Measurements from ENCODE around the gene RNF213.

Gene RNF213

DNA sequence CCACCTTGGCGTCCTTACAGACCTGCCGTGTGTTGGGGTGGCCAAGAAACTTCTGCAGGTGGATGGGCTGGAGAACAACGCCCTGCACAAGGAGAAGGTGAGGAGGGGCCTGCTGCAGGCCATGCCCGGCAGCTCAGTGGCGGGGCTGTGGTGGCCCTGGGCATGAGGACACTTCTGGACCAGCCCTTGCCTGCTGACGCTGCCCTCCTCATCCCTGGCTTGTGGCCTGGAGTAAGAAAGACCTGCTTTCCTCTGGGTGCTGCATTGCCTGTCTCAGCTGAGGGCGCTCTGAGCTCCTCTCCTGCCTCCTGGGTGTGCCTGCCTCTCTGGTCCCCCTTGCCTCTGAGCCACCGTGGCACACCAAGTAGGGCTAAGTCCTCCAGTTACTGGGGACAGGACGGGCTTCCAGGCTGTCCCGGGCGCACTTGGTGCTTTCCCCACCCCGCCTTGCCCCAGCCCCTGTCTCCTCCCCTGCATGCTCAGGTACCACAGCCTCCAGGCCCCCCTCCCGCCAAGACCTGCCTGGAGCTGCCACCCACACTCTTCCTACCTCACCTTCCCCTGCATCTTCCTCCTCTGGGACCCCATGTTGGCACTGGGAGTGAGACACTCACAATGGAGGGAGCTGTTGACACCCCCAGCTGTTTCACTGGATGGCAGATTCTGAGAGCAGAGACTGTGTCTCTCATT, 163.0 kb downstream of the RNF213 start:
- no peak for DNase-seq

GRCh38 chr17:80424261-80424660, 163.6 kb downstream of the RNF213 start:
- no peak for DNase-seq

DNA sequence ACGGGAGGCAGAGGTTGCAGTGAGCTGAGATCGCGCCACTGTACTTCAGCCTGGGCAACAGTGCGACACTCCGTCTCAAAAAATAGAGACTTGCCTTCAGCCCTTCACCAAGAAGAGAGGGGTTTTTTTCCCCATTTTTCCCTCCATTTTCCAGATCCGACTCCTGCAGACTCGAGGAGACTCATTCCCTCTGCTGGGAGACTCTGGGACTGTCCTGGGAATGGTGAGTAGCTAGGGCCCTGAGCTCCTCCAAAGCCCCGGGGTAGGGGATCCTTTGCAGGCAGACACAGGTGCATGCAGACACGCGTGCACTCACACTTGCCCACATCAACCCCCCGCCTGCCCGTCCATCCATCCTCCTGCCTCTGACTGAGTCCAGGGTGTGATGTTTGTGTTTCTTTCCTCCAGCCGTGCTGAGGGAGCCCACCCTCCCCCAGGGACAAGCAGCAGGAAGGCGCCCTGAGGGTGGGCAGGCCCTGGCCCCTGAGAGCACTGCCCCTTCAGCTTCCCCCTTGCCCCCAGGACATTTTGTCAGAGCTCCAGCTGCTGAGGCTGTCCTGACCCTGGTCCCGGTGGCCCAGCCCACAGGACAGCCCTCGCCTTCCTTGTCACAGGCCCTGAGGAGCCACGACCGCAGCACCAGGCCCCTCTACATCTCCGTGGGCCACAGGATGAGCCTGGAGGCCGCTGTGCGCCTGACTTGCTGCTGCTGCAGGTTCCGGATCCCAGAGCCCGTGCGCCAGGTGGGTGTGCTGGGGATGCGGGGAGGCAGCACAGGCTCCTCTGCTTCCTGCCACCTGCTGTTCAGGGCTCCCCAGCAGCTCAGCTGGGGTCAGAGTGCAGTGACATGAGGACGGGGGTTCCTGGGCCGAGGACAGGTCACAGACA, 164.5 kb downstream of the RNF213 start:
- DNase-seq = no peak

- DNase-seq = no peak
Observed at GRCh38 chr17:80425835-80426426, 165.3 kb downstream of the RNF213 start.

DNA sequence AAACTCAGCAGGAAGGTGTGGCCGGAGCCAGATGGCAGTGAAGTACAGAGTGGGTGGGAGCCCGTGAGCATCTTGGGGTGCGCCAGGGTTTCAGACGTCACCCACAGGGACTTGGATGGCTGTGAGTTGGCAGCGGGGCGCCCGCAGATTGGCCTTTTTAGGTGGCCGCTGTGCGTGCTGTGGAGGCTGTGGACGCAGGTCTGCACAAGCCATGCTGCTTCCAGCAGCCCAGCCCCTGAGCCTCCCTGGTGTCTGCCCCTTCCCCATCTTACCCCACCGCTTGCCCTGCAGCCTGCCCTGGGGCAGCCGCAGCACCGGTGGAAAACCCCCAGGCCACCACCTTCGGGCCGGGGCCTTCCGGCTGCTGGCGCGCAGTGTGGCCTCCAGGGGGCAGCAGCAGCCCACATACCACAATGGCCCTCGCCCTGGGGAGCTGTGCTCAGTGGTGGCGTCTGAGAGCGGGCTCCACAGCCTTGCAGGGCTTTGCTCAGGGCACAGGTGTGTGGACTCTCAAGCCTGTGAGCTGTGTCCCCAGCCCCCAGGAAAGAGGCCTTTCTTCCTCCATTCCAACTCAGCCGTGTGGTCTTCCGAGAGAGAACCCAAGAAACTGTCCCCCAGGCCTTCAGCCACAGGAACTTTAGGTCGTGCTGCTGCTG, 166.1 kb downstream of the RNF213 start:
- peak; percentile 10 for DNase-seq

- no peak for DNase-seq
Observed at GRCh38 chr17:80427366-80428282, 167.0 kb downstream of the RNF213 start.

DNA sequence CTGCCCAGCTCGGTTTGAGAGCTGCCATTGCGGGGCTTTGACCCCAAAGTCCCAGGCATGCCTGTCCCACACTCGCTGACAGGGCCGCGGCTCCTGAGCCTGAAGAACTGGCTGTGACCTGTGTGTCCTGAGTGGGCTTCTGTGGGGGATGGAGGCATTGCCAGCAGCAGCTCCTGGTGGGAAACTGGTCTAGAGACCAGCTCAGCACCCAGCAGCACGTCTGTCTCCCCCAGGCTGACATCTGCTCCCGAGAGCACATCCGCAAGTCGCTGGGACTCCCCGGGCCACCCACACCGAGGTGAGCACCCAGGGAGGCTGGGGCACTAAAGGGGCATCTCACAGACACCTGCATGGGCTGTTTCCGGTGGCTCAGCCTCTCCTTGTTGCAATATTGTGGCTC, 167.7 kb downstream of the RNF213 start:
- no peak for DNase-seq

- no peak for DNase-seq
Observed at GRCh38 chr17:80428796-80429195, 168.1 kb downstream of the RNF213 start.

DNA sequence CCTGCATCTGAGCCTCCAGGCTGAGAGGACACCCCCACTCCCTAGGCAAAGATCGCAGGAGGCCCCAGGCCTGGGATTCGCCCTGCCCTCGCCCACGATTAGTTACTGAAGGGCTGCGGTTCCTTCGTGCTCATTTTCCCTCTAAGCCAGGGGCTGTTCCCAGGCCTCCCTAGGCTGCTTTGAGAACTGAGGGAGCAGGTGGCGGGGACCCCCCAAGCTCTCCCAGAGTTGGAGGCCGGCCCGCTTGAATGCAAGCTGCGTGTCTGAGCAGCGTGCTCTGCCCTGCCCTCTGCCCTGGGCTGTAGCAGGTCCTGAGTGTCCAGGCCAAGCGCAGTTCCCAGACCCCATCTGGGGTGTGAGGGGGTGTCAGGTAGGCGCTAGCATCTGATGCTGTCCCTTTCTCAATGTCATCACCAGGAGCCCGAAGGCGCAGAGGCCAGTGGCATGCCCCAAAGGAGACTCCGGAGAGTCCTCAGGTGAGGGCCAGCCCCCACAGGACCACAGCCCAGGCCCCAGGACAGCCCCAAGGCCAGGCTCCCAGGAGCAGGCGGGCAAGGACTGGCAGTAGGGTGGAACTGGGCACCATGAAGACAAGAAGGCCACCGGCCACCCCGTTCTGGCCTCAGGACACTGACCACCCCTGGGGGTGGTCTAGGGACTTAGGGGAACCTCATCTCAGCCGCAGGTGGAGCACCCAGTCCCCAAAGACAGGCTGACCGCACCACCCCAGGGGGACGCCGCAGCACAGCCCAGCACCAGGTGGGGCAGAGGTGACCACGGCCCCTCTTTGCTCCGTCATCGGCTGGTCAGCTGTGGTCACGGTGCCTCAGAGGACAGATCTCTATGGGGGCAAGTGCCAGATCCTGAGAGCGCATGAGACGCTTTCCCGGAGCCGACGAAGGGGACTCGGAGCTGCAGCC, 169.0 kb downstream of the RNF213 start:
- DNase-seq = no peak

DNA sequence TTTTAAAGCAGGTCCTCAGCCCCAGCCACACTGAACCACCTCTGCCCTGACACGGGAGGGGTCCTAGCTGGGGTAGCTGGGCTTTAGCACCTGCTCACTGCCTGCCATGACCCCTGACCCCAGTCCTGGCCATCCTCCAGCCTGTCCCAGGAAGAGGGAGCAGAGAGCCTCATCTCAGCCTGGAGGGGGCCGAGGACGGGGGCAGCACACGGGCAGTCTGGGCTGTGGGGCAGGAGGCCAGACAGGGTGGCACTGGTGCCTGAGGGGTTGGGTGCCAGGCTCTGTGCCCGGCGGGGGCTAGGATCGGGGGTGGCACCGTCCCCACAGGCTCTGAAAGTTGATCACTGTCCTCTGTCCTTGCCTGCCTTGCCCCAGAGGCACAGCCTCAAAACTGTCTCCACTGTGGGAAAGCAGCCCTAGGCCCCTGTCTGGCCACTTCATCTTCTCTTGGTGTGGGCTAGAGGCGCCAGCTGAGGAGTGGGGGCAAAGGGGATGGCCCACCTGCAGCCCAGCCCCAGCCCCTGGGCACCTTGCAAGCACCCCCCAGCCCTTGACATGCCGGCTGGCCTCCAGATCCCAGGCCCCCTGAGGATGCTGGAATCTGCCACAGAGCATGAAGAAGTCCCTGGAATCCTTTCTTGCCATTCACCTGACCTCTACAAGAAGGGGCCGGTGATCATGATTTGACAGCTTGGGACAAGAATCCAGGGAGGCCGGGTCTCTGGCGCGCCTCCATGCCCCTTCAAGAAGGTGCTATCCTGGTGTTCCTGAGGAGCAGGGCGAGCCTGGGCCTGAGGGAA, 170.0 kb downstream of the RNF213 start:
- peak; percentile 9 for DNase-seq

DNA sequence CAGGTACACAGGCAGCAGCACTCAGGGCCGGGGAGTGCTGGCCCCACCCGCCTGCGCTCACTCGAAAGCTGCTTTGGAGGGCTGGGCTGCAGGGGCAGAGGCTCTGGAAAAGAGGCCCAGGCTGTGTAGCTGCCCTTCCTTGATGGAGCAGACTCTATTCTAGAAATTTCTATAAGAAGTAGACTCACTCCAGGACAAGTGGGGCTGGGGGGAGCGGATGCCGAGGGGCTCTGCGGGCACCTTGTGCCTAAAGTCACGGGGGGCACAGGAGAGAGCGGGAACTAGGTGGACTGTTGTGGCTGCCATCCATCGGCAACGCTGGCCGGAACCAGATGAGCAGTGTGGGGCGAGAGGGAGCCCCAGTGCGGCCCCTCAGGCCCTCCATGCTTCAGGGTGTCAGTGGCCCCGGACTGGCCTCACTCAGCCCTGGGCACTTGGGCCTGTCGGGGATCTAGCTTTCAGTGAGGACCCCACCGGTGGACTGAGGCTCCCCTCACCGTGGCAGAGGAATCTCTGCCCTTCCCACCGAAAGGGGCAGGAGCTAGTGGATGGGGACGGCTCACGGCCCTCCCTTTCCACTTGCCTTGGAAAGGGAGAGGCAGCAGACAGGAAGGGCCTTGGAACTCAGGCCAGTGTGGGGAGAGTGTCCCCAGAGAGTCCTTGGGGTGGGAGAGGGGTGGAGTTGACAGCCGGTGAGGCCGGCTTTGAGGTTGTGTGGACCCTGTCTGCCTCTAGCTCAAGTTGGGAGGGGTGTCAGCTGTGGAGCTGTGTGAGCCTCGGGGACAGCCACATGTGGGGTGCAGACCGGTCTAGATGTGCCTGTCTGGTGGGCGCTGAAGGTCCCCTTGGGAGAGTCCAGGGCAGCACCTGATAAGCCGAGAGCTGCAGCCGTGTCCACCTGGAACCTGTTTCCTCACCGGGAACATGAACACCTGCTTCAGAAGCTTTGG, 170.9 kb downstream of the RNF213 start:
- DNase-seq = no peak

DNA sequence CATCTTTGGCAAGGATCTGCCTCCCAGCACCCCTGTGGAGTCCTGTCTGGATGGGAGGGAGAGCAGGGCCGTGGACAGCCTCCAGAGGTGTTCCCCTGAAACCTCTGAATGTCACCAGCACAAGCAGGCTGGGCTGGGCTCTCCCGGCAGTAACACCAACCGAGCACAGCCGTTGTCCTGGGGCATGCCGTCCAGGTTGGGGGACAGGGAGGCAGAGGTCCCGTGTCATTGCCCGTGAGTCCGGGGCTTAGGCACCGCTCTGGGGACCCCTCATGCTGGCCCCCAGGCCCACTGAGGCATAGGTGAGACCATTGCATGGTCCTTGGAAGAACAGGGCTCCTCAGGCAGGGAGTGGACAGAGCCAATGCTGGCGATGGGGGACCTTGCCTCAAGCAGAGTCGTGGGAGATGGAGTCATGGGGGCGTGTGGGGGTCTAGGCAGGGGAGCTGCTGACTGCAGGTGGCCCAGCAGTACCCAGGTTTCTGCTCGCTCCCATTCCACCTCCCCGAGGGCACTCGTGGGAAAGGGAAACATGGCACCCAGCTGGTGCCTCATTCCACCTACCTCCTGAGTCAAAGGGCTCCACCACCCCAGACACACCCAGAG, 171.8 kb downstream of the RNF213 start:
- DNase-seq = no peak

DNA sequence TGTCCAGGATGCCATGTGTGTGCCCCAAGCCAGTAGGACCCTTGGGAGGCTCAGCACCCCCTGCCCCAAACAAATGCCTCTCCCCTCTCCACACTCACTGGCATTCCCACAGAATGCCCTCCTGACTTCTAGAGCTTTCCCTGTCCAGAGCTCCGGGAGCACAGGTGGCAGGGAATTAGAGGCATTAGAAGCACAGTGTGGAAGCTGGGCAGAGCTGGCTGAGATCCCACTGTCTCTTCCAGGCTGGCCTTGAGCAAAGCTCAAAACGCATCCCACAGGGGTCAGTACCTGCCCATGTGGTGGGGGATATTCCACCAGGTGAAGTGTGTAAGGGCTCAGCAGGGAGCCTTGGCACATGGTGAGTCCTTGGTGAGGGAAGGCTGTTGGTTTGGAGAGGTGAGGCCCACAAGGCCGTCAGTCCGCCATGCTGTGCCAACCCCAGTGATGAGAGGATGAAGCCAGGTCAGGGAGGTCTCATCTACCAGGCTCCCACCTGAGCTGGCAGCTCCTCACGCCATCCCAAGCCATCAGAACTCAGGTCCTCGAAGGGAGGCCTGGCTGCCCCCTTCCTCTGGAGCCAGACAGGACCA, 172.4 kb downstream of the RNF213 start:
- DNase-seq = no peak

DNA sequence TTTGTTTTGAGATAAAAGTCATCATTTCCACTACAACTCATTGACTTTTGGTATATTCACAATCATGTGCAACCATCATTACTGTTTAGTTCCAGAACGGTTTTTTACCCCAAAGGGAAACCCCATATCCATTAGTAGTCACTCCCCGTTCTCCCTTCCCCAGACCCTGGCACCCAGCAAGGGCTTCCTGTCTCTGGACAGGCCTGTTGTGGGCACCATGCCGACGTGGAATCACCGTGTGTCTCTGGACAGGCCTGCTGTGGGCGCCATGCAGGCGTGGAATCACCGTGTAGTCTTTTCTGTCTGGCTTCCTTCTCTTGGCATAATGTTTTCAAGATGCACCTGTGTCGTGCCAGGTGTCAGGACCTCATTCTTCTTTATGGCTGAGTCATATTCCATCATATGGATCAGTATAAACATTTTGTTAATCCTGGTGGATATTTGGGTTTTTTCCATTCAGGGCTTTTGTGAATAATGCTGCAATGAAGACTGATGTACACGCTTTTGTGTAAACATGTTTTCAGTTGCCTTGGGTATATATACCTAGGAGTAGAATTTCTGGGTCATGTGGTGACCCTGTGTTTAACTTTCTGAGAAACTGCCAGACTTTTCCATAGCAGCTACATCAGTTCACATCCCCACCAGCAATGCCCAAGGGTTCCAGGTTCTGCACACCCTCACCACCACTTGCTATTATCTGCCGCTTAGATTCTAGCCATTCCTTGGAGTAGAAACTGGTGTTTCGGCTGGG, 173.4 kb downstream of the RNF213 start:
- DNase-seq = no peak

DNA sequence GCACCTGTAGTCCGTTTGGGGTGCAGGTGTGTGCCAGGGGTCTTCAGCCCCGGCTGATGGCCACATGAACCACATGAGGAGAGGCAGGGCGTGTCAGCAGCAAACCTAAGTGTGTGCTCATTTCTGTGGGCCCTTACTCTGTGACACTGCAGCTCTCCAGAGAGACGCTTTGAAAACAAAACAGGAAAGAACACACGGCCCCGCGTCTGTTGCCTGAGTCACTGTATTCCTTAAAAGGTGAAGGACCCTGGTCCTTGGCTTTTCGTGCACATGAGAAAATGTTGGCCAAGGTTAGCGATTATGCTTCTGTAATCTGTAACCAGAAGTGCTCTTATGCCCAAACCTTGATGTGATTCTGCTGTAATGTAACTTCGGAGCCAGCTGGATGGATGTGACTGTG, 176.9 kb downstream of the RNF213 start:
- no peak for DNase-seq

DNA sequence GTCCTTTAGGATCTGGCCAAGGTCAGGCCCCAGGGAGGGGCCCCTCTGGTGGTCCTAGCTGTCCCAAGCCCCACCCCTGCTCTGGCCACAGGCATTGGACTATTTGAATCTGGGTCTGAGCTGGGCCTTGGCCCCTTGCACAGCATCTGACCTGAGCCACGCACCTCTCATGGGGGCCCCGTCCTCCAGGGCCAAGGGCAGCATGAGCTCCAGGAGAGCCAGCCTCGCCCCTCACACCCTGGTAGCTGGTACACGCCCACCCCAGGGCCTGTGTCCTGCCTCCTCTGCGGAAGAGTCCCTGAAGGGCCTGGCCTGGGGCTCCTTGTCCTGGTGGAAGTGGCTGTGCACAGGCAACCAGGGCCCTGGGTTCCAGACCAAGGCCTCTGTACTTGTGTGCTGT, 178.2 kb downstream of the RNF213 start:
- no peak for DNase-seq

DNA sequence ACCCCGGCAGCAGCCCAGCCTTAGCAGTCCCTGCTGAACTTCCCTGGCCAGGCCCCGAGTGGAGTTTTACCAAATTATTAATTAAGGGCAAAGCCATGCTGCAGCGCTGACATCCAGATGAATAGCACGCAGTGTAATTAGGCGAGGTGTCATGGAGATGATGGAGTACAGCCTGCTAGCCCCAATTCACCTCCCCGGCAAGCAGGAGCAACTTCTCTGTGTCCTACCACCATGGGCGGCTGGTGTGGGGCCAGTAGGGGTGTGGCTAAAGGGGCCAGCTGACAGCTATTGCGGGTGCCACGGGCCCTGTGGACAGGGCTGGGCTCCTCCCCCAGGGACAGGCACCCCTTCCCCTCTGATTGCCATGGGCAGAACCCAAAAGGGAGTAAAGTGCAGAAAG, 178.8 kb downstream of the RNF213 start:
- no peak for DNase-seq

Measured in DMS79 treated with DMSO at 0.1 percent for 48 hours (cell line).